Measurements from ENCODE around the gene MBD4.

- TF ChIP-seq CTCF (IDR thresholded peaks at IDR 0.05) (no peak), POLR2A (IDR thresholded peaks at IDR 0.05) (no peak)
Measured at GRCh38 chr3:129416415-129416814, 23.3 kb downstream of the MBD4 start.

Data from thyroid gland (tissue), 4 donors.